ENCODE data around the gene TAAR8.
"Not testable (repeated sequence)": the region's sequence is repeated elsewhere in the genome, so short reads cannot be mapped to it uniquely, and the experiment has no call there.

The TAAR8 gene

GRCh38 chr6:132513831-132514545 lies 38.5 kb upstream of the TAAR8 start:
- Histone ChIP-seq H3K4me1 (ENCODE audit: insufficient read depth, low read length) (peaks cover 6% of the 10 kb centered on the region; the same call in 1 of the 2 replicates), H3K4me3 (ENCODE audit: low read length) (no peak overlapping the region), H3K36me3 (ENCODE audit: insufficient read depth, low read length) (no peaks in the 10 kb centered on the region), H3K9ac (ENCODE audit: low read depth, low read length) (no peak overlapping the region), H3K27ac (ENCODE audit: low read depth, low read length) (no peak overlapping the region), H3K27me3 (ENCODE audit: insufficient read depth, low read length) (peaks cover 9% of the 10 kb centered on the region; the same call in 1 of the 2 replicates), H3K9me3 (ENCODE audit: insufficient read depth, low read depth, low read length) (no peaks in the 10 kb centered on the region)
- WGBS: 80% methylated on average over 3 of the region's 3 CpGs

DNA sequence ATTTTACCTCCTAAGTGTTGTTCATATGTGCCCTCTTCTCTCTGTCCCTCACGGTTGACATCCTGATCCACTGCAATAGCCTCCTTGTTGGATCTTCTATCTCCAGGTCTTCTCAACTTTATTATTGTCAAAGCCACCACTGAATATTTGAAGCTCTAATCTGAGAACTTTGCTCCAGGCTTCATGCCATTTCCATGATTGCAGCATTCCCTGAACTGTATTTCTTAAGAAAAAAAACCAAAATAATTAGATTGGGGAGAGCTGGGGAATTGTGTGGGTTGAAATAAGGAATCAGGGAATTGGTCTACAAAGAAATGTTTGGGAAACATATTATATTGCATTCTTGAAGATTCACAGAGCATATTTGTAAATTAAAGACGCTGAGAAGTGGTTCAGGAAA lies 37.1 kb upstream of the TAAR8 start:
- Histone ChIP-seq H3K27me3 (ENCODE audit: insufficient read depth, low read length) (peaks cover 9% of the 10 kb centered on the region; the same call in 1 of the 2 replicates), H3K9me3 (ENCODE audit: insufficient read depth, low read depth, low read length) (no peaks in the 10 kb centered on the region), H3K9ac (ENCODE audit: low read depth, low read length) (no peak overlapping the region), H3K4me1 (ENCODE audit: insufficient read depth, low read length) (peaks cover 6% of the 10 kb centered on the region; the same call in 1 of the 2 replicates), H3K4me3 (ENCODE audit: low read length) (no peak overlapping the region), H3K36me3 (ENCODE audit: insufficient read depth, low read length) (no peaks in the 10 kb centered on the region), H3K27ac (ENCODE audit: low read depth, low read length) (no peak overlapping the region)
- WGBS: 93% methylated on average over 2 of the region's 2 CpGs

DNA sequence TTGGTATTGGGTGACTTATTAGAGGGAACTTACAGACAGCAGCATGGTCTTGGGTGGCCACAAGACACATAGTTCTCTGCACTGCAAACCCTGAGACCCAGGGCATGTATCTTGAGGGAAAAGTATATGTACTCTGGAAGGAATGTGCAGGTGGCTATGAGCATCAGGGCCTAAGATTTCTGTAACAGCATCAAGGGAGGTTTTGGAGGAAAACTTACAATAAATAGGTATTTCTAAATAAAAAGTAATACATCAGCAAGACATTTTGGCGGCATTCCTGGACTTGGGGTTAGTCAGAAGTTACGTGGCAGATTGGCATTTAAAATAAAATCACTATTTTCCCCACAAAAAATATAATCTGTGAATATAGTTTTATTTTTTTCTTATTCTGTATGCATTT lies 31.5 kb upstream of the TAAR8 start:
- no CpG with 5 or more reads among the region's 2 CpGs for WGBS
- H3K9ac ChIP-seq (ENCODE audit: low read depth, low read length): no peak overlapping the region
- H3K27me3 ChIP-seq (ENCODE audit: insufficient read depth, low read length): no peaks in the 10 kb centered on the region
- H3K4me1 ChIP-seq (ENCODE audit: insufficient read depth, low read length): peaks cover 7% of the 10 kb centered on the region; the same call in 1 of the 2 replicates
- no peak overlapping the region for H3K4me3 ChIP-seq (ENCODE audit: low read length)
- H3K36me3 ChIP-seq (ENCODE audit: insufficient read depth, low read length): no peaks in the 10 kb centered on the region
- H3K27ac ChIP-seq (ENCODE audit: low read depth, low read length): no peak overlapping the region
- no peaks in the 10 kb centered on the region for H3K9me3 ChIP-seq (ENCODE audit: insufficient read depth, low read depth, low read length)

DNA sequence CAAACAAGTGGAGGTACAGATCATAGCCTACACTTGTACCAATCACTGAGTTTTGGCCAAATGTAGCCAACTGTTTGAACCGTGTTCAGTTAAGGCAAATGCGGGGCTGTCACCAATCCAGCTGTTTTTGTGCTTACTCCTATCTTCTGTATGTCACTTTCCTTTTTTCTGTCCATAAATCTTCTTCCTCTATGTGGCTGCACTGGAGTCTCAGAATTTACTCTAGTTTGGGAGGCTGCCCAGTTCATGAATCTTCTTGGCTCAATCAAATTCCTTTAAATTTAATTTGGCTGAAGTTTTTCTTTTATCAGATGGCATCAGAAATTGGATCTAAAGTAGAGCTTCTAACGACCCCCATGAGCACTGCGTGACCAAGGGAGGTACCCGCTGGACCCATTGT lies 27.8 kb upstream of the TAAR8 start:
- H3K9ac ChIP-seq (ENCODE audit: low read depth, low read length): no peak overlapping the region
- H3K9me3 ChIP-seq (ENCODE audit: insufficient read depth, low read depth, low read length): no peaks in the 10 kb centered on the region
- H3K27me3 ChIP-seq (ENCODE audit: insufficient read depth, low read length): no peaks in the 10 kb centered on the region
- H3K4me1 ChIP-seq (ENCODE audit: insufficient read depth, low read length): peaks cover 17% of the 10 kb centered on the region; the same call in 1 of the 2 replicates
- no peaks in the 10 kb centered on the region for H3K36me3 ChIP-seq (ENCODE audit: insufficient read depth, low read length)
- H3K27ac ChIP-seq (ENCODE audit: low read depth, low read length): no peak overlapping the region
- no peak overlapping the region for H3K4me3 ChIP-seq (ENCODE audit: low read length)
- WGBS: 96% methylated on average over 5 of the region's 5 CpGs

- H3K27me3 ChIP-seq (ENCODE audit: insufficient read depth, low read length): no peaks in the 10 kb centered on the region
- no peaks in the 10 kb centered on the region for H3K9me3 ChIP-seq (ENCODE audit: insufficient read depth, low read depth, low read length)
- peaks cover 20% of the 10 kb centered on the region; the same call in 1 of the 2 replicates for H3K4me1 ChIP-seq (ENCODE audit: insufficient read depth, low read length)
- H3K4me3 ChIP-seq (ENCODE audit: low read length): no peak overlapping the region
- no peak overlapping the region for H3K9ac ChIP-seq (ENCODE audit: low read depth, low read length)
- no peak overlapping the region for H3K27ac ChIP-seq (ENCODE audit: low read depth, low read length)
- no peaks in the 10 kb centered on the region for H3K36me3 ChIP-seq (ENCODE audit: insufficient read depth, low read length)
- WGBS: 52% methylated on average over 4 of the region's 4 CpGs
Measured at GRCh38 chr6:132525866-132526265, 26.6 kb upstream of the TAAR8 start.

DNA sequence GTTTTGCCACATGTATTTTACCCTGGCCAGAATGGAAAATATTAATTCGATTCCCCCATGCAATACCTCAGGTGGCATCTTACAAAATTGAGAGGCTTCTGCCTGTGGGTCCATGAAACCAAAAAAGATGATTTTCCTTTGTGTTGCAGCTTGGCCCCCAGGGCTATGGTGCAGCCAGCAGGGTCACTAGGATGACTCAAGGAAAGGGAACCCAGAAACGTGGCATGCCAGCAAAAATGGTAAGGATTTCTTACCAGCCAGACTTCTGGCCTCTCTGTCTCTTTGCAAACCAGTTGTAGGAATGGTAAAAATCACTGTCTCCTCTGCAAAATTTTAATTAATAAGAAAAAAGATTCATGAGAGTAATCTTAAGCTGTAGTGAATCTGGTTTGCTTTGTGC lies 26.0 kb upstream of the TAAR8 start:
- H3K27me3 ChIP-seq (ENCODE audit: insufficient read depth, low read length): no peaks in the 10 kb centered on the region
- H3K36me3 ChIP-seq (ENCODE audit: insufficient read depth, low read length): no peaks in the 10 kb centered on the region
- H3K4me1 ChIP-seq (ENCODE audit: insufficient read depth, low read length): peaks cover 20% of the 10 kb centered on the region; the same call in 1 of the 2 replicates
- H3K9ac ChIP-seq (ENCODE audit: low read depth, low read length): no peak overlapping the region
- no peaks in the 10 kb centered on the region for H3K9me3 ChIP-seq (ENCODE audit: insufficient read depth, low read depth, low read length)
- H3K27ac ChIP-seq (ENCODE audit: low read depth, low read length): no peak overlapping the region
- H3K4me3 ChIP-seq (ENCODE audit: low read length): no peak overlapping the region
- whole genome bisulfite sequencing: 59% methylated on average over 2 of the region's 2 CpGs

DNA sequence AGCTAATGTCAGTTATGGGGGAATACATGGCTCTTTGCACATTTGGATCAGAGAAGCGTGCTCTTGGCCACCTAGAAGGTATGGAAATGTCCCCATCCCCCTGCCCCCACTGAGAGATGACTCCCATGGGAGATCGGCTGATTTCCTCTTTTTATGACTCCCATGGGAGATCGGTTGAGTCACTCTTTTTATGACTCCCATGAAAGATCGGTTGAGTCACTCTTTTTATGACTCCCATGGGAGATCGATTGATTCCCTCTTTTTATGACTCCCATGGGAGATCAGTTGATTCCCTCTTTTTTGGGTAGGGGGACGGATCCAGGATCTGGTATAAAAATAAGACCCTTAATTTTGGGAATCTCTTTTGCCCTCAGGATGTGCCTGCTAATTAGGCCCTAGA lies 24.7 kb upstream of the TAAR8 start:
- no peak overlapping the region for H3K4me3 ChIP-seq (ENCODE audit: low read length)
- H3K27ac ChIP-seq (ENCODE audit: low read depth, low read length): no peak overlapping the region
- peaks cover 15% of the 10 kb centered on the region; the same call in 1 of the 2 replicates for H3K4me1 ChIP-seq (ENCODE audit: insufficient read depth, low read length)
- 95% methylated on average over 6 of the region's 6 CpGs for WGBS
- no peaks in the 10 kb centered on the region for H3K9me3 ChIP-seq (ENCODE audit: insufficient read depth, low read depth, low read length)
- no peak overlapping the region for H3K9ac ChIP-seq (ENCODE audit: low read depth, low read length)
- H3K36me3 ChIP-seq (ENCODE audit: insufficient read depth, low read length): no peaks in the 10 kb centered on the region
- no peaks in the 10 kb centered on the region for H3K27me3 ChIP-seq (ENCODE audit: insufficient read depth, low read length)

GRCh38 chr6:132530293-132530974 lies 22.0 kb upstream of the TAAR8 start:
- Histone ChIP-seq H3K27ac (ENCODE audit: low read depth, low read length) (no peak overlapping the region), H3K4me3 (ENCODE audit: low read length) (peak overlapping the region; percentile 38; the same call in 1 of the 2 replicates), H3K4me1 (ENCODE audit: insufficient read depth, low read length) (peaks cover 15% of the 10 kb centered on the region; the same call in 1 of the 2 replicates), H3K9me3 (ENCODE audit: insufficient read depth, low read depth, low read length) (0 out of 2 replicates have a peak, but pooled peaks cover 4% of the 10 kb centered on the region), H3K9ac (ENCODE audit: low read depth, low read length) (peak overlapping the region; percentile 49; the same call in 1 of the 2 replicates), H3K27me3 (ENCODE audit: insufficient read depth, low read length) (no peaks in the 10 kb centered on the region), H3K36me3 (ENCODE audit: insufficient read depth, low read length) (no peaks in the 10 kb centered on the region)
- 46% methylated on average over 9 of the region's 9 CpGs for WGBS

DNA sequence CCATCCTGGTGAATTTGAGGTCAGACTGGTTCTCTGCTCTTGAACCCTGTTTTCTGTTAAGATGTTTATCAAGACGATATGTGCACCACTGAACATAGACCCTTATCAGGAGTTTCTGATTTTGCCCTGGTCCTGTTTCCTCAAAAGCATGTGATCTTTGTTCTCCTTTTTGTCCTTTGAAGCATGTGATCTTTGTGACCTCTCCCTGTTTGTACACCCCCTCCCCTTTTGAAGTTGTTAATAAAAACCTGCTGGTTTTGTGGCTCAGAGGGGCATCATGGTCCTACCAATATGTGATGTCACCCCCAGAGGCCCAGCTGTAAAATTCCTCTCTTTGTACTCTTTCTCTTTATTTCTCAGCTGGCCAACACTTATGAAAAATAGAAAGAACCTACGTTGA lies 17.9 kb upstream of the TAAR8 start:
- not testable (repeated sequence) for H3K4me1 ChIP-seq (ENCODE audit: insufficient read depth, low read length); H3K9me3 ChIP-seq (ENCODE audit: insufficient read depth, low read depth, low read length); H3K27ac ChIP-seq (ENCODE audit: low read depth, low read length); H3K36me3 ChIP-seq (ENCODE audit: insufficient read depth, low read length); H3K9ac ChIP-seq (ENCODE audit: low read depth, low read length); H3K27me3 ChIP-seq (ENCODE audit: insufficient read depth, low read length); H3K4me3 ChIP-seq (ENCODE audit: low read length)
- WGBS: 98% methylated on average over 2 of the region's 2 CpGs

DNA sequence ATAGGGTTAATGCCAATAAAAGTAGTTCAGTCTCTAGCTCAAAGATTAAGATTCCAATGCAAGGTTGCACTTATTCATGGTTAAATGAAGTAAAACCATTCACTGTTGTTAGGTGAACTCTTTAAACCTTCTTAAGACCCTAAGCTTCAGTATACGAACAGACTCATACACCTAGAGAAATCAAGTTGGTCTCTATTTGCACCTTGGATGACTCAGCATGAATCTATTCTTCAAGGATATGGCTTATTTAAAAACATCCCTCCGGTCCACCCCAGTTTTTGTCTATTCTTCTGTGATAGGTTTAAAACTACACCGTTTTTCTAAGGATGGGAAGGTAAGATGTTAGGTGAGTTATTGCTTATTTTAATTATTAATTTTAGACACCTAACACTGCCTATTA lies 15.3 kb upstream of the TAAR8 start:
- H3K36me3 ChIP-seq (ENCODE audit: insufficient read depth, low read length): no peaks in the 10 kb centered on the region
- no peak overlapping the region for H3K4me3 ChIP-seq (ENCODE audit: low read length)
- no peak overlapping the region for H3K27ac ChIP-seq (ENCODE audit: low read depth, low read length)
- 0 out of 2 replicates have a peak, but pooled peaks cover 4% of the 10 kb centered on the region for H3K9me3 ChIP-seq (ENCODE audit: insufficient read depth, low read depth, low read length)
- no peak overlapping the region for H3K9ac ChIP-seq (ENCODE audit: low read depth, low read length)
- WGBS: 88% methylated on average over 3 of the region's 3 CpGs
- no peaks in the 10 kb centered on the region for H3K4me1 ChIP-seq (ENCODE audit: insufficient read depth, low read length)
- no peaks in the 10 kb centered on the region for H3K27me3 ChIP-seq (ENCODE audit: insufficient read depth, low read length)

DNA sequence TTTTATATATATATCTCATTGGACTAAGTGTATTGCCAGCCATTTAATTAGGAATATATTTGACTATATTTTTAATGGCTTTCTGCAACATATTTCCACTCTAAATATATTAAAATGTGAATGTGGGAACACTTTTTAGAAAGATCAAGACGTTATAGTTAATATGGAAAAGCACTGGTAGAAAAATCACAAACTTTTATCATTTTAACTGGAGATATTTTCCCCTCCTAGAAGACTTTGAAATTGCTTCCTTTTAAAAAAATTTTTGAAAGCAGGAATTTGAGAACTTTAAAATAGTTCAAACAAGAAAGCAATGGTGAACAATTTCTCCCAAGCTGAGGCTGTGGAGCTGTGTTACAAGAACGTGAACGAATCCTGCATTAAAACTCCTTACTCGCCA lies 14.5 kb upstream of the TAAR8 start, which contains the start of gene TAAR9:
TSS of gene TAAR9 (plus strand) at position 301 of the 400 bp plus-strand sequence. CDS start at position 314, 13 bp downstream.
- no peaks in the 10 kb centered on the region for H3K4me1 ChIP-seq (ENCODE audit: insufficient read depth, low read length)
- H3K27ac ChIP-seq (ENCODE audit: low read depth, low read length): no peak within 1 kb of the TSS
- no peaks in the 10 kb centered on the region for H3K36me3 ChIP-seq (ENCODE audit: insufficient read depth, low read length)
- no peak within 1 kb of the TSS for H3K9ac ChIP-seq (ENCODE audit: low read depth, low read length)
- H3K4me3 ChIP-seq (ENCODE audit: low read length): no peak within 1 kb of the TSS
- no peaks in the 10 kb centered on the region for H3K27me3 ChIP-seq (ENCODE audit: insufficient read depth, low read length)
- 92% methylated on average over 3 of the region's 4 CpGs for WGBS
- H3K9me3 ChIP-seq (ENCODE audit: insufficient read depth, low read depth, low read length): 0 out of 2 replicates have a peak, but pooled peaks cover 4% of the 10 kb centered on the region
